HepG2 (cell line): ENCODE results near the gene CIITA. TPM values are rescaled to one million over a fixed set of nuclear protein-coding genes. Genes with fewer than 3 reads are reported as not detected.

Source experiments
- CREM ChIP-seq, 2 experiments: sonication (generic) in 1 of 2; formaldehyde crosslinking in 1 of 2; IDR thresholded peaks; 2 replicates each; pipeline versions ENCODE4 v1.4.0 to v1.6.1; 2016 to 2020; ENCODE audit warnings: antibody characterized with exemption in 1 of 2, mild to moderate bottlenecking in 1 of 2, missing genetic modification reagents in 1 of 2
- EHMT2 ChIP-seq: fragments of 200-600 bp; sonication (generic); IDR thresholded peaks from 2 replicates; pipeline ENCODE4 v1.7.0; 2017; ENCODE audit warnings: antibody characterized with exemption, low read depth, low read length, borderline replicate concordance
- HNF4G ChIP-seq, 2 experiments: sonication (generic) in 1 of 2; formaldehyde crosslinking in 1 of 2; IDR thresholded peaks; 2 replicates each; pipeline versions ENCODE4 v1.4.0 to v1.6.1; 2011 to 2020; ENCODE audit warnings: borderline replicate concordance in 2 of 2, low read depth in 2 of 2, mild to moderate bottlenecking in 2 of 2, low read length in 1 of 2, missing genetic modification reagents in 1 of 2, moderate library complexity in 1 of 2
- KAT7 ChIP-seq: IDR thresholded peaks from 2 replicates; pipeline ENCODE4 v1.6.1; 2018; ENCODE audit warnings: borderline replicate concordance, missing compliant biosample characterization
- KDM6A ChIP-seq: IDR thresholded peaks from 2 replicates; pipeline ENCODE4 v1.6.1; 2016; ENCODE audit warnings: low read depth
- RFX3 ChIP-seq: IDR thresholded peaks from 2 replicates; pipeline ENCODE4 v1.6.1; 2016; ENCODE audit warnings: missing biosample characterization, missing genetic modification reagents
- SMAD9 ChIP-seq: sonication (generic); formaldehyde crosslinking; IDR thresholded peaks from 2 replicates; pipeline ENCODE4 v1.5.1; 2020; ENCODE audit warnings: mild to moderate bottlenecking, missing genetic modification reagents
- STAG1 ChIP-seq: sonication (generic); formaldehyde crosslinking; IDR thresholded peaks from 2 replicates; pipeline ENCODE4 v1.4.0; 2020; ENCODE audit warnings: missing genetic modification reagents
- ZNF614 ChIP-seq: IDR thresholded peaks from 2 replicates; pipeline ENCODE4 v1.6.1; 2018; ENCODE audit warnings: missing biosample characterization, missing genetic modification reagents, inconsistent platforms, borderline replicate concordance
- ZNF674 ChIP-seq: sonication (generic); formaldehyde crosslinking; IDR thresholded peaks from 2 replicates; pipeline ENCODE4 v1.5.0; 2020; ENCODE audit warnings: low read depth, mild to moderate bottlenecking, missing genetic modification reagents
- ZNF781 ChIP-seq: sonication (generic); formaldehyde crosslinking; IDR thresholded peaks from 2 replicates; pipeline ENCODE4 v1.5.1; 2020; ENCODE audit warnings: borderline replicate concordance, mild to moderate bottlenecking, missing genetic modification reagents; ENCODE audit errors: not compliant biosample characterization
- polyA plus RNA-seq, 8 experiments: library from polyadenylated mRNA; depleted of rRNA in 3 of 8; stranded (reverse) in 7 of 8; unstranded in 1 of 8; fragments of >200 nt; fragmentation: Illumina TruSeq in 4 of 8; extraction: Trizol in 4 of 8; gene quantifications; 2 replicates each; pipeline versions ENCODE4 v1.2.1 to v1.2.3, GENCODE V29; 2011 to 2016; ENCODE audit warnings: low read depth in 4 of 8, missing spikeins in 1 of 8, mixed read lengths in 1 of 8; ENCODE audit not compliant: insufficient read depth in 1 of 8
- total RNA-seq, 5 experiments: library from RNA; depleted of rRNA; stranded (reverse); fragments of >200 nt; fragmentation: Illumina TruSeq; extraction: Trizol; gene quantifications; 2 replicates each; pipeline ENCODE4 v1.2.3, GENCODE V29; 2016; ENCODE audit warnings: low read depth in 1 of 5
- TF ChIP-seq, protein P1 (sequence below): IDR thresholded peaks from 2 replicates; pipeline ENCODE4 v1.6.1; 2016; ENCODE audit warnings: mild to moderate bottlenecking
- TF ChIP-seq, protein P2 (sequence below): sonication (generic); formaldehyde crosslinking; IDR thresholded peaks from 2 replicates; pipeline ENCODE4 v1.8.1; 2023; ENCODE audit warnings: mild to moderate bottlenecking, missing genetic modification reagents
- TF ChIP-seq, protein P3 (sequence below): sonication (generic); formaldehyde crosslinking; IDR thresholded peaks from 2 replicates; pipeline ENCODE4 v1.5.0; 2020; ENCODE audit warnings: mild to moderate bottlenecking, missing genetic modification reagents
- TF ChIP-seq, protein P4 (sequence below): sonication (generic); formaldehyde crosslinking; IDR thresholded peaks from 2 replicates; pipeline ENCODE4 v1.4.0; 2020; ENCODE audit warnings: missing genetic modification reagents
- TF ChIP-seq, protein P5 (sequence below): sonication (generic); formaldehyde crosslinking; conservative IDR thresholded peaks from 2 replicates; pipeline ENCODE4 v1.4.0; 2020; ENCODE audit warnings: mild to moderate bottlenecking, missing genetic modification reagents, moderate library complexity

Gene CIITA
- total and polyA plus RNA-seq, 2 of the 13 experiments (the other 11 are each of a cell fraction or from before 2014, with no cell fraction given): 0.08 to 0.09 TPM

DNA sequence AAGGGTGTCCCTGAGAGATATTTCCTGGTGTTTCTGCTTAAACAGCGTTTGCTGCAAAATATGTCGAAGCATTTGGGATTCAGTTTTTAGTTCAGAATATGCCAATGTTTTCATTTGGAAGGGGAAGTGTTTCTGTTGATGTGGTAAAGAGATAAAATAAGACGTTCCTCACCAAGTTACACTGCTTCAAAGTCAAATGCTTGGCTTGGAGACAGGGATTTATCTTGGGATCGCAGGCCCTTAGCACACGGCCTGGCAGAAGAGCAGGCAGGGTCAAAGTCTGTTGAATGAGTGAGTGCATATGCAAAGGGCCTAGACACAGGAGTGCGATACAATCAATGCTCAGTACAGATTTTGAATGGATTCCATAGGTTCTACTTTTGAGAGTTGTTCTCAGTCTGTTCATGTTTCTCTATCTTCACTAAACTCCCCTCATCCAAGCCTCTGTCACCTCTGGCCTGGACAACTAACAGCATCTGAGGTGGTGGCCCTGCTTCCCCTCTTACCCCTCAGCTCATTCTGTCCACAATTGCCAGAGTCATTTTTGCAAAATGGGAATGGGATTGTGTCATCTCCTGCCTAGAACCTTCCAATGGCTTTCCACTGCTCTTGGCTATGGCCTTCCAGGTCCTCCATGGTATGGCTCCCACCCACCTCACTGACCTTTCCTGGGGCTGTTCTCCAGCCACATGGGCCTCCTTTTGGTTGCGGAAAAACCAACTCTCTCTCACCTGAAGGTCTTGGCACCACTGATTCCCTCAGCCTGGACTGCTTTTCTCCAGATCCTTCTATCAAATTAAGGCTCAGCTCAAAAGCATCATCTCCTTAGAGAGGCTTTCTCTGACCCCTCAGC is 62.0 kb downstream of the CIITA start (continued):
- TF ChIP-seq, protein P1, sequence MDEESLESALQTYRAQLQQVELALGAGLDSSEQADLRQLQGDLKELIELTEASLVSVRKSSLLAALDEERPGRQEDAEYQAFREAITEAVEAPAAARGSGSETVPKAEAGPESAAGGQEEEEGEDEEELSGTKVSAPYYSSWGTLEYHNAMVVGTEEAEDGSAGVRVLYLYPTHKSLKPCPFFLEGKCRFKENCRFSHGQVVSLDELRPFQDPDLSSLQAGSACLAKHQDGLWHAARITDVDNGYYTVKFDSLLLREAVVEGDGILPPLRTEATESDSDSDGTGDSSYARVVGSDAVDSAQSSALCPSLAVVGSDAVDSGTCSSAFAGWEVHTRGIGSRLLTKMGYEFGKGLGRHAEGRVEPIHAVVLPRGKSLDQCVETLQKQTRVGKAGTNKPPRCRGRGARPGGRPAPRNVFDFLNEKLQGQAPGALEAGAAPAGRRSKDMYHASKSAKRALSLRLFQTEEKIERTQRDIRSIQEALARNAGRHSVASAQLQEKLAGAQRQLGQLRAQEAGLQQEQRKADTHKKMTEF (CRISPR knock-in tag): peak; percentile 48; the same call in 1 of the 2 replicates
- TF ChIP-seq ZNF614 (CRISPR knock-in tag): peak; percentile 64; the same call in 1 of the 2 replicates
- TF ChIP-seq ZNF781 (CRISPR knock-in tag): peak; percentile 50
- no peak; the same call in 1 of the 2 replicates for TF ChIP-seq KAT7
- peak; percentile 81; the same call in 1 of the 2 replicates for TF ChIP-seq HNF4G (IDR thresholded peaks at IDR 0.05; ENCODE audit: borderline replicate concordance, low read depth, low read length)
- TF ChIP-seq HNF4G (CRISPR knock-in tag; IDR thresholded peaks at IDR 0.05; ENCODE audit: borderline replicate concordance, low read depth): peak; percentile 76; the same call in 1 of the 2 replicates
- no peak for TF ChIP-seq SMAD9 (CRISPR knock-in tag)
- no peak for TF ChIP-seq ZNF674 (CRISPR knock-in tag)
- no peak for TF ChIP-seq CREM (IDR thresholded peaks at IDR 0.05)
- TF ChIP-seq CREM (CRISPR knock-in tag; IDR thresholded peaks at IDR 0.05): no peak
- TF ChIP-seq, protein P2, sequence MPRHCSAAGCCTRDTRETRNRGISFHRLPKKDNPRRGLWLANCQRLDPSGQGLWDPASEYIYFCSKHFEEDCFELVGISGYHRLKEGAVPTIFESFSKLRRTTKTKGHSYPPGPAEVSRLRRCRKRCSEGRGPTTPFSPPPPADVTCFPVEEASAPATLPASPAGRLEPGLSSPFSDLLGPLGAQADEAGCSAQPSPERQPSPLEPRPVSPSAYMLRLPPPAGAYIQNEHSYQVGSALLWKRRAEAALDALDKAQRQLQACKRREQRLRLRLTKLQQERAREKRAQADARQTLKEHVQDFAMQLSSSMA (CRISPR knock-in tag): 0 out of 2 replicates have a peak, but pooled peaks have one; percentile 31
- no peak for TF ChIP-seq RFX3 (CRISPR knock-in tag)
- TF ChIP-seq, protein P3, sequence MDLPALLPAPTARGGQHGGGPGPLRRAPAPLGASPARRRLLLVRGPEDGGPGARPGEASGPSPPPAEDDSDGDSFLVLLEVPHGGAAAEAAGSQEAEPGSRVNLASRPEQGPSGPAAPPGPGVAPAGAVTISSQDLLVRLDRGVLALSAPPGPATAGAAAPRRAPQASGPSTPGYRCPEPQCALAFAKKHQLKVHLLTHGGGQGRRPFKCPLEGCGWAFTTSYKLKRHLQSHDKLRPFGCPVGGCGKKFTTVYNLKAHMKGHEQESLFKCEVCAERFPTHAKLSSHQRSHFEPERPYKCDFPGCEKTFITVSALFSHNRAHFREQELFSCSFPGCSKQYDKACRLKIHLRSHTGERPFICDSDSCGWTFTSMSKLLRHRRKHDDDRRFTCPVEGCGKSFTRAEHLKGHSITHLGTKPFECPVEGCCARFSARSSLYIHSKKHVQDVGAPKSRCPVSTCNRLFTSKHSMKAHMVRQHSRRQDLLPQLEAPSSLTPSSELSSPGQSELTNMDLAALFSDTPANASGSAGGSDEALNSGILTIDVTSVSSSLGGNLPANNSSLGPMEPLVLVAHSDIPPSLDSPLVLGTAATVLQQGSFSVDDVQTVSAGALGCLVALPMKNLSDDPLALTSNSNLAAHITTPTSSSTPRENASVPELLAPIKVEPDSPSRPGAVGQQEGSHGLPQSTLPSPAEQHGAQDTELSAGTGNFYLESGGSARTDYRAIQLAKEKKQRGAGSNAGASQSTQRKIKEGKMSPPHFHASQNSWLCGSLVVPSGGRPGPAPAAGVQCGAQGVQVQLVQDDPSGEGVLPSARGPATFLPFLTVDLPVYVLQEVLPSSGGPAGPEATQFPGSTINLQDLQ: no peak
- TF ChIP-seq, protein P4, sequence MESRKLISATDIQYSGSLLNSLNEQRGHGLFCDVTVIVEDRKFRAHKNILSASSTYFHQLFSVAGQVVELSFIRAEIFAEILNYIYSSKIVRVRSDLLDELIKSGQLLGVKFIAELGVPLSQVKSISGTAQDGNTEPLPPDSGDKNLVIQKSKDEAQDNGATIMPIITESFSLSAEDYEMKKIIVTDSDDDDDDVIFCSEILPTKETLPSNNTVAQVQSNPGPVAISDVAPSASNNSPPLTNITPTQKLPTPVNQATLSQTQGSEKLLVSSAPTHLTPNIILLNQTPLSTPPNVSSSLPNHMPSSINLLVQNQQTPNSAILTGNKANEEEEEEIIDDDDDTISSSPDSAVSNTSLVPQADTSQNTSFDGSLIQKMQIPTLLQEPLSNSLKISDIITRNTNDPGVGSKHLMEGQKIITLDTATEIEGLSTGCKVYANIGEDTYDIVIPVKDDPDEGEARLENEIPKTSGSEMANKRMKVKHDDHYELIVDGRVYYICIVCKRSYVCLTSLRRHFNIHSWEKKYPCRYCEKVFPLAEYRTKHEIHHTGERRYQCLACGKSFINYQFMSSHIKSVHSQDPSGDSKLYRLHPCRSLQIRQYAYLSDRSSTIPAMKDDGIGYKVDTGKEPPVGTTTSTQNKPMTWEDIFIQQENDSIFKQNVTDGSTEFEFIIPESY (CRISPR knock-in tag): peak; percentile 94
- TF ChIP-seq EHMT2: 0 out of 2 replicates have a peak, but pooled peaks have one; percentile 62
- TF ChIP-seq KDM6A: no peak
- TF ChIP-seq STAG1 (CRISPR knock-in tag): no peak
- TF ChIP-seq, protein P5, sequence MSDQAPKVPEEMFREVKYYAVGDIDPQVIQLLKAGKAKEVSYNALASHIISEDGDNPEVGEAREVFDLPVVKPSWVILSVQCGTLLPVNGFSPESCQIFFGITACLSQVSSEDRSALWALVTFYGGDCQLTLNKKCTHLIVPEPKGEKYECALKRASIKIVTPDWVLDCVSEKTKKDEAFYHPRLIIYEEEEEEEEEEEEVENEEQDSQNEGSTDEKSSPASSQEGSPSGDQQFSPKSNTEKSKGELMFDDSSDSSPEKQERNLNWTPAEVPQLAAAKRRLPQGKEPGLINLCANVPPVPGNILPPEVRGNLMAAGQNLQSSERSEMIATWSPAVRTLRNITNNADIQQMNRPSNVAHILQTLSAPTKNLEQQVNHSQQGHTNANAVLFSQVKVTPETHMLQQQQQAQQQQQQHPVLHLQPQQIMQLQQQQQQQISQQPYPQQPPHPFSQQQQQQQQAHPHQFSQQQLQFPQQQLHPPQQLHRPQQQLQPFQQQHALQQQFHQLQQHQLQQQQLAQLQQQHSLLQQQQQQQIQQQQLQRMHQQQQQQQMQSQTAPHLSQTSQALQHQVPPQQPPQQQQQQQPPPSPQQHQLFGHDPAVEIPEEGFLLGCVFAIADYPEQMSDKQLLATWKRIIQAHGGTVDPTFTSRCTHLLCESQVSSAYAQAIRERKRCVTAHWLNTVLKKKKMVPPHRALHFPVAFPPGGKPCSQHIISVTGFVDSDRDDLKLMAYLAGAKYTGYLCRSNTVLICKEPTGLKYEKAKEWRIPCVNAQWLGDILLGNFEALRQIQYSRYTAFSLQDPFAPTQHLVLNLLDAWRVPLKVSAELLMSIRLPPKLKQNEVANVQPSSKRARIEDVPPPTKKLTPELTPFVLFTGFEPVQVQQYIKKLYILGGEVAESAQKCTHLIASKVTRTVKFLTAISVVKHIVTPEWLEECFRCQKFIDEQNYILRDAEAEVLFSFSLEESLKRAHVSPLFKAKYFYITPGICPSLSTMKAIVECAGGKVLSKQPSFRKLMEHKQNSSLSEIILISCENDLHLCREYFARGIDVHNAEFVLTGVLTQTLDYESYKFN: no peak
